AG04450 (cell line): Measurements from ENCODE around the gene ELMO3. TPM values are rescaled to one million over a fixed set of nuclear protein-coding genes. Genes with fewer than 3 reads are reported as not detected.

Experiments used
- CTCF ChIA-PET: fragments of 300-600, 350-600 bp; formaldehyde crosslinking; extraction: SDS; loops from one replicate; lab custom pipeline; 2022; ENCODE audit warnings: antibody characterized with exemption, inconsistent platforms; lab: Charles Lee
- POLR2A ChIA-PET: fragments of 350-600 bp; formaldehyde crosslinking; extraction: SDS; loops from one replicate; lab custom pipeline; 2021; ENCODE audit warnings: antibody characterized with exemption, inconsistent platforms; lab: Yijun Ruan, JAX
- DNase-seq: peaks from one replicate; pipeline ENCODE4 v3.0.0-alpha.2; 2011; ENCODE audit warnings: low read depth, low spot score
- H3K27ac ChIP-seq: one replicate; pipeline ENCODE4 v1.5.1; 2012; ENCODE audit warnings: low read depth, low read length, control low read depth
- H3K27me3 ChIP-seq: one replicate; pipeline ENCODE4 v1.6.0; 2012; ENCODE audit warnings: low read length; ENCODE audit not compliant: control insufficient read depth, insufficient read depth
- H3K4me3 ChIP-seq: 2 replicates; pipeline ENCODE4 v1.5.1; 2011; ENCODE audit warnings: mild to moderate bottlenecking, low read depth, low read length, control low read depth
- H3K9me3 ChIP-seq: 2 replicates; pipeline ENCODE4 v1.5.1; 2012; ENCODE audit warnings: low read length; ENCODE audit not compliant: control insufficient read depth, insufficient read depth
- CTCF ChIP-seq: IDR thresholded peaks from 2 replicates; pipeline ENCODE4 v1.5.1; 2011; ENCODE audit warnings: low read depth, low read length, control low read depth, inconsistent platforms
- polyA plus RNA-seq: library from polyadenylated mRNA; depleted of rRNA; stranded (reverse); fragments of >200 nt; gene quantifications from 2 replicates; pipeline ENCODE4 v1.2.3, GENCODE V29; 2011

ELMO3 gene
- polyA plus RNA-seq, 1 experiment, result 0.57 TPM

GRCh38 chr16:67165121-67166078 is 33.5 kb upstream of the ELMO3 start:
- no peak for DNase-seq
- H3K9me3 ChIP-seq, result peaks cover 2% of the 10 kb centered on the region; the same call in 1 of the 2 replicates
- CTCF ChIA-PET, result interaction anchor here (3.5 kb wide), 1 partner anchor 10 kb away, joined by 13 read pairs; no protein-coding TSS in a partner anchor
- no peak overlapping the region for H3K4me3 ChIP-seq
- no peak overlapping the region for H3K27ac ChIP-seq
- peaks cover 50% of the 10 kb centered on the region for H3K27me3 ChIP-seq
- TF ChIP-seq CTCF, result no peak
- POLR2A ChIA-PET, result interaction anchor here (0.5 to 0.6 kb wide), 2 partner anchors 17 to 35 kb away, joined by 3 read pairs; no protein-coding TSS in a partner anchor

GRCh38 chr16:67166110-67166547 is 32.8 kb upstream of the ELMO3 start:
- no peak overlapping the region for H3K27ac ChIP-seq
- H3K27me3 ChIP-seq, result peaks cover 50% of the 10 kb centered on the region
- CTCF ChIA-PET, result interaction anchor here (3.5 kb wide), 1 partner anchor 11 kb away, joined by 13 read pairs; no protein-coding TSS in a partner anchor
- TF ChIP-seq CTCF, result no peak
- H3K4me3 ChIP-seq, result no peak overlapping the region
- POLR2A ChIA-PET, result no interaction called here
- H3K9me3 ChIP-seq, result no peaks in the 10 kb centered on the region; the same call in 1 of the 2 replicates
- no peak for DNase-seq

GRCh38 chr16:67166598-67167168 is 32.2 kb upstream of the ELMO3 start:
- POLR2A ChIA-PET, result no interaction called here
- TF ChIP-seq CTCF, result no peak
- CTCF ChIA-PET, result interaction anchor here (3.5 kb wide), 1 partner anchor 11 kb away, joined by 13 read pairs; no protein-coding TSS in a partner anchor

GRCh38 chr16:67167588-67167987 is 31.3 kb upstream of the ELMO3 start:
- CTCF ChIA-PET, result interaction anchor here (3.5 kb wide), 1 partner anchor 12 kb away, joined by 13 read pairs; no protein-coding TSS in a partner anchor
- Histone ChIP-seq H3K9me3 (no peaks in the 10 kb centered on the region; the same call in 1 of the 2 replicates), H3K4me3 (no peak overlapping the region), H3K27ac (no peak overlapping the region), H3K27me3 (peaks cover 45% of the 10 kb centered on the region)
- POLR2A ChIA-PET, result no interaction called here
- no peak for DNase-seq
- TF ChIP-seq CTCF, result no peak

More at GRCh38 chr16:67166598-67167168, 32.2 kb upstream of the ELMO3 start:
- DNase-seq, result no peak
- Histone ChIP-seq H3K4me3 (no peak overlapping the region), H3K9me3 (no peaks in the 10 kb centered on the region; the same call in 1 of the 2 replicates), H3K27me3 (peaks cover 50% of the 10 kb centered on the region), H3K27ac (no peak overlapping the region)
